GM12878 (cell line): Measurements from ENCODE around the gene SZRD1. TPM values are rescaled to one million over a fixed set of nuclear protein-coding genes. Genes with fewer than 3 reads are reported as not detected.

ENCODE experiments used
- ATAC-seq: fragments of 200-7000 bp; cut with Tn5 transposase; 3 replicates; pipeline ENCODE4 v1.9.1; 2020; ENCODE audit warnings: mild to moderate bottlenecking, moderate library complexity
- BruUV-seq: library from RNA; stranded (reverse); fragments of 400-500 nt; replicated peaks from 2 replicates; lab custom pipeline; 2021; lab: Mats Ljungman, UMichigan
- CTCF ChIA-PET: fragments of 300-600 bp; sonication (Branson Sonifier 250); formaldehyde crosslinking; extraction: SDS; loops from one replicate; lab custom pipeline; 2021; ENCODE audit warnings: inconsistent platforms; lab: Yijun Ruan, JAX
- POLR2A ChIA-PET: fragments of 350-600 bp; formaldehyde crosslinking; extraction: SDS; loops from one replicate; lab custom pipeline; 2021; ENCODE audit warnings: inconsistent platforms; lab: Charles Lee
- RAD21 ChIA-PET: fragments of 300-600 bp; sonication (Branson Sonifier 250); formaldehyde crosslinking; loops from one replicate; lab custom pipeline; 2023; ENCODE audit warnings: antibody characterized with exemption; ENCODE audit not compliant: unreplicated experiment; lab: Charles Lee
- SMC1A ChIA-PET: fragments of 300-600 bp; sonication (Branson Sonifier 250); formaldehyde crosslinking; loops from one replicate; lab custom pipeline; 2023; ENCODE audit not compliant: unreplicated experiment, uncharacterized antibody; lab: Charles Lee
- DNase-seq: peaks from one replicate; pipeline ENCODE4 v3.0.0-alpha.2; 2011; ENCODE audit warnings: low read depth, low spot score
- FAIRE-seq: peaks from 3 replicates; lab custom pipeline; 2011; peaks lifted over from hg19 to GRCh38; lab: Jason Lieb, UNC
- H2AFZ ChIP-seq: 2 replicates; pipeline ENCODE4 v1.6.0; 2011; ENCODE audit warnings: low read depth, low read length, control low read depth; ENCODE audit not compliant: control insufficient read depth
- H3K27ac ChIP-seq: 2 replicates; pipeline ENCODE4 v1.5.1; 2011; ENCODE audit warnings: control low read depth; ENCODE audit not compliant: control insufficient read depth, insufficient read depth
- H3K27me3 ChIP-seq, 2 experiments: replicated peaks in 1 of 2; 2 replicates each; pipeline versions ENCODE4 v1.6.0 to v1.6.1; 2011; ENCODE audit warnings: low read length in 1 of 2; ENCODE audit not compliant: control insufficient read depth in 2 of 2, insufficient read depth in 2 of 2
- H3K36me3 ChIP-seq, 2 experiments: 2 replicates each; pipeline ENCODE4 v1.5.1; 2011; ENCODE audit warnings: low read length in 1 of 2; ENCODE audit not compliant: control insufficient read depth in 2 of 2, insufficient read depth in 2 of 2
- H3K4me1 ChIP-seq: 2 replicates; pipeline ENCODE4 v1.6.1; 2011; ENCODE audit warnings: mild to moderate bottlenecking, low read length, moderate library complexity, mixed read lengths; ENCODE audit not compliant: control insufficient read depth, insufficient read depth
- H3K4me2 ChIP-seq: 2 replicates; pipeline ENCODE4 v1.6.0; 2011; ENCODE audit warnings: control low read depth; ENCODE audit not compliant: control insufficient read depth, insufficient read depth
- H3K4me3 ChIP-seq: fragments of 200-600 bp; sonication (generic); 2 replicates; pipeline ENCODE4 v1.5.1; 2016
- H3K79me2 ChIP-seq: 2 replicates; pipeline ENCODE4 v1.6.0; 2011; ENCODE audit warnings: low read length; ENCODE audit not compliant: control insufficient read depth, insufficient read depth
- H3K9ac ChIP-seq: 2 replicates; pipeline ENCODE4 v1.8.0; 2011; ENCODE audit warnings: low read length, control low read depth, mixed read lengths; ENCODE audit not compliant: control insufficient read depth, insufficient read depth
- H3K9me3 ChIP-seq: replicated peaks from 3 replicates; pipeline ENCODE4 v1.5.1; 2011; ENCODE audit warnings: mild to moderate bottlenecking, low read length; ENCODE audit not compliant: control insufficient read depth, insufficient read depth
- H4K20me1 ChIP-seq: 2 replicates; pipeline ENCODE4 v1.6.0; 2011; ENCODE audit not compliant: control insufficient read depth, insufficient read depth
- JUND ChIP-seq: IDR thresholded peaks from 2 replicates; pipeline ENCODE4 v1.6.1; 2012; ENCODE audit warnings: low read depth, mild to moderate bottlenecking, low read length, improper control_type of control experiment, moderate library complexity
- WGBS: methylation state at CpG from one replicate; pipeline ENCODE4 v1.1.6; 2016; ENCODE audit warnings: low lambda C conversion rate; ENCODE audit not compliant: insufficient replicate concordance, insufficient coverage; ENCODE audit errors: missing lambda C conversion rate; 5-methylcytosine and 5-hydroxymethylcytosine counted together
- in situ Hi-C: fragments of 300-500 bp; cut with MboI; formaldehyde crosslinking; loops from 9 replicates; pipeline ENCODE4 v1.14.3; 2018; ENCODE audit warnings: mixed read lengths
- intact Hi-C: fragments of 100-400 bp; cut with micrococcal nuclease; formaldehyde crosslinking; loops from one replicate; pipeline ENCODE4 v1.14.2; 2022; ENCODE audit not compliant: unreplicated experiment
- polyA plus RNA-seq, 11 experiments: library from polyadenylated mRNA; depleted of rRNA in 4 of 11; unstranded in 6 of 11; stranded (reverse) in 5 of 11; fragments of >200 nt; fragmentation: Nextera tagmentation in 4 of 11; fragmentation: Illumina TruSeq in 1 of 11; extraction: Ambion mirVana in 4 of 11; extraction: Trizol in 1 of 11; gene quantifications; 1 replicate in 1 of 11; 2 replicates in 10 of 11; pipeline versions ENCODE4 v1.2.1 to v1.2.3, GENCODE V29; 2011 to 2016; ENCODE audit warnings: inconsistent platforms in 2 of 11, missing spikeins in 2 of 11, low read depth in 1 of 11
- total RNA-seq, 4 experiments: library from RNA; depleted of rRNA in 3 of 4; stranded (reverse); fragments of >200 nt in 3 of 4; fragmentation: Illumina TruSeq in 1 of 4; extraction: Trizol in 1 of 4; gene quantifications; 2 replicates each; pipeline versions ENCODE4 v1.2.1 to v1.2.3, GENCODE V29; 2013 to 2021
- TF ChIP-seq, protein P1 (sequence below): fragments of 450-650 bp; formaldehyde crosslinking; IDR thresholded peaks from 2 replicates; pipeline ENCODE4 v1.4.0; 2022; ENCODE audit warnings: mild to moderate bottlenecking, moderate library complexity

SZRD1 gene
- total and polyA plus RNA-seq, 10 of the 15 experiments (the other 5 are each of a cell fraction or from before 2014, with no cell fraction given): 5.6 to 213 (median 113) TPM

DNA sequence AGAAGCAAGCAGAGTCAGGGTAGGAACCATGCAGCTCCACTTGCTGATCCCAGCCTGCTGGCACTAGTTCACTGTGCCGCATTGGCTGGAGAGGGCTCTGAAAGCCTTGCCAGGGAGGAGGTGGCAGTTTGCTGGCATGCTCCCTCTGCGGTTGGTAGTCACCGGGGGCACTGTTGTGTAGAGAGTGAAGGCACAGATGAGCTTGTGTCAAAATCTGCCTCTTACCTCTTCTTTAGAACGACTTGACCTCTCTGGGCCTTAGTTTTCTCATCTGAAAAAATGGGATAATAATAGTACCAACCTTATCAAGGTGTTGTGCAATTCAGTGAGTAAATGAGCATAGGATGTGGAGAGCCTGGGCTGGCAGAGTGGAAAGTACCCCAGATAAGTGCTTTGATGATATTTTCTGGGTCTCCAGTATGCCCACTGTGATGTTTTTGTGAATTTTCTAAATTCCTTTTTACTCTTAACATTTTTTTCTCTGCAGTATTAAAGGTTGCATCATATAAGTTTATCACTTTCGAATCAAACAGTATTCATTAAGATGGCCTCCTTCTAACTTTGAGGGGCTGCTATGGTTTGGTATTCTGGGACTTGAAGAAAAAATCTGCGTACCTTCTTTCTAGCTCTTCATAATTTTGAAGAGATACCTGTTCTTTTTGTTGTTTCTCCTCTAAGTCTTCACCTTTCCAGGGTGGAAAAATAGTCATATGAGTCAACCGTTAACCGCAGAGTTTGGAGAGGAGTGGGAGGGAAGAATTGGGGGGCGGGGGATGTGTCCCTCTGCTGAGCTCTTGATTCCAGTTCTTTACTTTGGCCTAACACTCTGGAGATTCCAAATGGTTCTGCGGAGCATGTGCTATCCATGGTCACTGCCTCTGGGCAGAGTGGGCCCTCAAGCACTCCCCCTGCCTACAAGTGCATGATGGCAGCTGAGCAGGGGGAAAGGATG, 26.8 kb downstream of the SZRD1 start:
- POLR2A ChIA-PET: interaction anchor here (0.6 kb wide), 1 partner anchor 174 kb away, joined by 3 read pairs; no protein-coding TSS in a partner anchor

More for the DNA sequence above, 26.8 kb downstream of the SZRD1 start:
- Histone ChIP-seq H2AFZ (no peak overlapping the region), H3K36me3 (peaks cover 38 to 39% of the 10 kb centered on the region in 2 experiments), H3K4me3 (no peak overlapping the region), H3K79me2 (peaks cover 39% of the 10 kb centered on the region), H3K9me3 (no peaks in the 10 kb centered on the region), H3K27me3 (no peaks in the 10 kb centered on the region), H3K4me2 (no peak overlapping the region), H4K20me1 (peaks cover 14% of the 10 kb centered on the region), H3K9ac (no peak overlapping the region), H3K4me1 (peaks cover 4% of the 10 kb centered on the region; the same call in 1 of the 2 replicates), H3K27ac (no peak overlapping the region)
- DNase-seq (no peak), FAIRE-seq (no peak), ATAC-seq (no peak)
- ChIA-PET CTCF (no interaction called here), RAD21 (no interaction called here), SMC1A (interaction anchor here (1.0 to 1.3 kb wide), 2 partner anchors 24 to 39 kb away, joined by 3 read pairs; no protein-coding TSS in a partner anchor)
- TF ChIP-seq, protein P1, sequence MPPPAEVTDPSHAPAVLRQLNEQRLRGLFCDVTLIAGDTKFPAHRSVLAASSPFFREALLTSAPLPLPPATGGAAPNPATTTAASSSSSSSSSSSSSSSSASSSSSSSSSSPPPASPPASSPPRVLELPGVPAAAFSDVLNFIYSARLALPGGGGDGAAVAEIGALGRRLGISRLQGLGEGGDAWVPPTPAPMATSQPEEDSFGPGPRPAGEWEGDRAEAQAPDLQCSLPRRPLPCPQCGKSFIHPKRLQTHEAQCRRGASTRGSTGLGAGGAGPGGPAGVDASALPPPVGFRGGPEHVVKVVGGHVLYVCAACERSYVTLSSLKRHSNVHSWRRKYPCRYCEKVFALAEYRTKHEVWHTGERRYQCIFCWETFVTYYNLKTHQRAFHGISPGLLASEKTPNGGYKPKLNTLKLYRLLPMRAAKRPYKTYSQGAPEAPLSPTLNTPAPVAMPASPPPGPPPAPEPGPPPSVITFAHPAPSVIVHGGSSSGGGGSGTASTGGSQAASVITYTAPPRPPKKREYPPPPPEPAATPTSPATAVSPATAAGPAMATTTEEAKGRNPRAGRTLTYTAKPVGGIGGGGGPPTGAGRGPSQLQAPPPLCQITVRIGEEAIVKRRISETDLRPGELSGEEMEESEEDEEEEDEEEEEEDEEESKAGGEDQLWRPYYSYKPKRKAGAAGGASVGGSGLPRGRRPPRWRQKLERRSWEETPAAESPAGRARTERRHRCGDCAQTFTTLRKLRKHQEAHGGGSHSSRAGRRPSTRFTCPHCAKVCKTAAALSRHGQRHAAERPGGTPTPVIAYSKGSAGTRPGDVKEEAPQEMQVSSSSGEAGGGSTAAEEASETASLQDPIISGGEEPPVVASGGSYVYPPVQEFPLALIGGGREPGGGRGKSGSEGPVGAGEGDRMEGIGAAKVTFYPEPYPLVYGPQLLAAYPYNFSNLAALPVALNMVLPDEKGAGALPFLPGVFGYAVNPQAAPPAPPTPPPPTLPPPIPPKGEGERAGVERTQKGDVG (CRISPR knock-in tag): no peak
- no peak for TF ChIP-seq JUND
- in situ Hi-C loops (no loop called here), intact Hi-C loops (no loop called here)
- BruUV-seq: no TSS peak
- WGBS: 88% methylated on average over 10 of the region's 10 CpGs
